Muscle of arm (tissue), 12 donors: Measurements from ENCODE around the gene PALLD. TPM values are rescaled to one million over a fixed set of nuclear protein-coding genes. Genes with fewer than 3 reads are reported as not detected.
A peak's percentile ranks its signal among the peaks of the same experiment; 100 is the strongest.

Experiments
- DNase-seq: peaks from one replicate; pipeline ENCODE4 v3.0.0-alpha.2; 2013
- polyA plus RNA-seq, 12 donors: library from polyadenylated mRNA; unstranded; fragments of 120-200 nt; gene quantifications; one replicate each; pipeline ENCODE4 v1.2.1, GENCODE V29; 2013; ENCODE audit not compliant: insufficient read length in 12 of 12

PALLD gene
- polyA plus RNA-seq, 12 donors: 114 to 205 (median 160) TPM; not detected in 1

- no peak for DNase-seq
Measured at GRCh38 chr4:168757500-168757899, 260.6 kb downstream of the PALLD start.

GRCh38 chr4:168758351-168758876 lies 261.6 kb downstream of the PALLD start:
- DNase-seq: peak; percentile 62

- DNase-seq: no peak
Measured at GRCh38 chr4:168759321-168759720, 262.5 kb downstream of the PALLD start.

- no peak for DNase-seq
Measured at GRCh38 chr4:168759959-168760527, 263.2 kb downstream of the PALLD start.

- DNase-seq: peak; percentile 72
Measured at GRCh38 chr4:168761066-168761465, 264.2 kb downstream of the PALLD start.

DNA sequence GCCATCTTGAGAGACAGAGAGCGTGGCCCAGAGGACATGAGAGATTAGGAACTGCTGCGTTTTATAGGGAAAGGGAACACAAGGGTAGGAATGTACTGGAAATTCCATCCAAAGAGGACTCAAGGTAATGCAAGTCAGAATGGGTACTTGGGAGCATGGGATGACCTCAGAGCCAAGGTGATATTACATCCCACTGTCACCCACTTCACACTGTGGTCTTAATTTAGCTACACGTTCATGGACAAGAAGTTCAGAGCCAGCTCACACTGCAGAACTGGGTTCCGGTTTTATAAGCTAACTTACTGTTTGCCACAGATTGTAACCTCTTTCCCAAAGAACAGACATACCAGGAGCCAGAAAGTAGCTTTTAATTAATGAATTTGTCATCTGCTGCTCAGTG lies 268.5 kb downstream of the PALLD start:
- no peak for DNase-seq

DNA sequence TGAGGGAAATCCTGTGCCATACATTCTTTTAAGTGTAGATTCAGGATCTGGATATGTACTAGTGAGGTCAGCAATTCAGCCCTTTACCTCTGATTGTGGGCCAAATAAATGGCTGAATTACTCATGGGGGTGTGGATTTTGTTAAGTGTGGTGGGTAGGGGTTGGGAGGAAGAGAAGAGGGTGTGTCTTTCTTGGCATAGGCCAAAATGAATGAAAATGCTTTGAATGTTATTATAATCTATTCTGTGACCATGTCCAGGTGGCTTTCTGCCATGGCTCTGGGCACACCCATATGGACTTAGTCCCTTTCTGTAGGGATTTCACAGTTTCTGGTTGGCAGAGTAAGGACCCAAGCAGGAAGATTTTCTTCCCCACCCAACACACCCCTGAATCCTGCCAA lies 268.9 kb downstream of the PALLD start:
- no peak for DNase-seq

- DNase-seq: no peak
Measured at GRCh38 chr4:168766604-168767316, 269.9 kb downstream of the PALLD start.

GRCh38 chr4:168769416-168769815 lies 272.6 kb downstream of the PALLD start:
- DNase-seq: no peak

DNA sequence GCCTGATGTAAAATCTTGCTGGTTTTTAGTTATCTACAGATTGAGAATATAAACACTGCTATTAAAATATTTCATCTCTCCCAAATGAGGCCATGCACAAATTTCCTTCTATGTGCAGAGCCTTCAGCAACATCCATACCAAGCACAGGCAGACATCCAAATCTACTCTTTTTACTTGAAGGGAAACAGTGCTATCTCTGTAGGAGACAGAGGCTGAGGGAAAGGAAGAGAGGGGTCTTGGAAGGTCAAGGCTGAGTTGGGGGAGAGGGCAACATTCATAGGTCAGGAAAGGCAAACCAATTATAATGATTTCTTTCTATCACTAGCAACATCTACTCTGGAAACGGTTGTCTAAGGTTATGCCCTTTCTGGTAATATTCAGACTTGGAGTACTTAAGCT lies 273.0 kb downstream of the PALLD start:
- DNase-seq: no peak

GRCh38 chr4:168771251-168771650 lies 274.4 kb downstream of the PALLD start:
- no peak for DNase-seq

GRCh38 chr4:168773388-168774195 lies 276.7 kb downstream of the PALLD start:
- DNase-seq: no peak

GRCh38 chr4:168776382-168776781 lies 279.5 kb downstream of the PALLD start:
- DNase-seq: no peak

- DNase-seq: no peak
Measured at GRCh38 chr4:168777277-168777965, 280.6 kb downstream of the PALLD start.

- no peak for DNase-seq
Measured at GRCh38 chr4:168781341-168781740, 284.5 kb downstream of the PALLD start.

DNA sequence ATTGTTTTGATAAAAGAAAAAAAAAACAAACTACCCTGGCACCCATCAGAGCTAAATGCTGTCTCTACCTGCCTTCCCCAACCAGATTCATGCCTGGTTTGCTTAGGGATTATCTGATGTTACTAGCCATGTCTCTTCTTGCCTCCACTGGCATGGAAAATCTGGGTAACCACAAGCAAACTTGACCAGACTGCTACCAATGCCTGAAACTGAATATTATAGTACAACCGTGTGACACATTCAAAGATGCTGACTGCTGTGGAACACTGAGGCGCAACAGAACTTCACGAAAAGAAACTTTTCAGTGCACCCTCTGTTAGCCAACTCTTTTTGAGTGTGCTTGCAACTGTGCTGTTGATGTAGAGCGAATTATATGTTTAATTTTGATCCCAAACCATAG lies 285.1 kb downstream of the PALLD start:
- DNase-seq: no peak

DNA sequence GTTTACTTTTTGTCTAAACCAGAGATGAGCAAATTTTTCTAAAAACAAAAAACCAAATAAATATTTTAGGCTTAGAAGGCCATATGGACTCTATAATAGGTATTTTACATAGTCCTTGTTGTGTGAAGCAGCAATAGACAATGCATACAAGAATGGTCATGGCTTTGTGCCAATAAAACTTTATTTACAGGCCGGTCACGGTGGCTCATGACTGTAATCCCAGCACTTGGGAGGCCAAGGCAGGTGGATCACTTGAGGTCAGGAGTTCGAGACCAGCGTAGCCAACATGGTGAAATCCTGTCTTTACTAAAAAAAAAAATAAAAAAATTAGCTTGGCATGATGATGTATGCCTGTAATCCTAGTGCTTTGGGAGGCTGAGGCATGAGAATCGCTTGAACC lies 285.6 kb downstream of the PALLD start:
- no peak for DNase-seq

DNA sequence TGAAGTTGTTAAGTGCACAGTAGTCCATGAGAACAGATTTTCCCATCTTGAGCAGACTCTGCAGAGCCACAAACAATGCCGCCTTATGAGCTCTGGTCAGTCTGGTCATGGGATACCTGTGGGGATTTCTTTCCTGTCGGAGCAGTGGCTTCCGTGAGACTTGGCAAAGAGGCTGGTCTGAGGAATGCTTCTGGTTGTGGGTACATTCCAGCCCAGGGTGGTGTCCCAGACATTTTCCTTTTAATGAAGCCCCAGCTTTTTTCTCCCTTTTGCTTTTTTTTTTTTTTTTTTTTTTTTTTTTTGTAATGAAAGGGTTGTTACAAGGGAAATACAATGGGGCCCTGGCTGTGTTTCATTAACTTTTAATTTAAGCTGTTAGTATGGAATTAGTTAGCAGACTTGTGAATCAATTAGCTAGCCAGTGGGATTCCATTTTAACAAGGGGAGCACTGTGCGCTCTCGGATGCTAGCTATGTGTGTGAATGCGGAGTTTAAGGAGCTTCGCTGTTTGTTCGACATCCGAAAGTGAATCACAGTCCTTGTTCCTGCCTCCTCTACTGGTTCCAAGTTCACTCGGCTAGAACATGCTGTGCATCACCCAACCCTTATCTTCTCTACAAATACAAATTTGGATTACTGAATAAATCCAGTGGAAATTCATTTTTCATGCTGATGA lies 288.1 kb downstream of the PALLD start:
- DNase-seq: no peak

- no peak for DNase-seq
Measured at GRCh38 chr4:168787334-168787733, 290.5 kb downstream of the PALLD start.

DNA sequence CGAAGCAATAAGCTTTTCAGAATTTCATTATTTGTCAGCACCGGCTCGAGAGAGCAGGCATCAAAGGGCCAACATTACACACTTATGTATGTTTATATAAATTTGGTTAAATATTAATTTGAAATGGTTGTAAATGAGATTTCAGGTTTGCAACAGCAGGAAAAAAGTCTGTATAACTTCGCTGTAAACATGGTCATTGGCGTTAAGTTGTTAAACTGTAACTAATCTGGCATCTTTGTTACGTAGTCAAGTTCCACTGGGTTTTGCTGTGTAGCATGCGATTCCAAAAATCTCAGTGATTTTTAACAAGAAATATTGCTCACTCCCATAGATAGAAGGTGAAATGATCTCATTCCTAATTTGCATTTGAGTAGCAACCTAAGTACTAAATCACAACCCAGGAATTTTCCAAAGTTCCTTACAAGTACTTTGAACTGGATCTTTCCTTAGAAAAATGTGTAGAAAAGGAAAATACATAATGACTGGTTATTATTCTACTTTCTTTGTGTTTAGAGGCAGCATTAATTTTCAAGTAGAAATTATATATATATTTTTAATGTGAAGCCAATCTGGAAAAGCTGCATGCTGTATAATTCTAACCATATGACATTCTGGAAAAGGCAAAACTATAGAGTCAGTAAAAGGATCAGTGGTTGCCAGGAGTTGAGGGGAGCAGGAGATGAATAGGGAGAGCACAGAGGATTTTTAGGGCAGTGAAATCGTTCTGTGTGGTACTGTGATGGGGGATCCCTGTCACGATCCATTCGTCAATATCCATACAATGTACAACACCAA lies 291.1 kb downstream of the PALLD start:
- peak; percentile 53 for DNase-seq

DNA sequence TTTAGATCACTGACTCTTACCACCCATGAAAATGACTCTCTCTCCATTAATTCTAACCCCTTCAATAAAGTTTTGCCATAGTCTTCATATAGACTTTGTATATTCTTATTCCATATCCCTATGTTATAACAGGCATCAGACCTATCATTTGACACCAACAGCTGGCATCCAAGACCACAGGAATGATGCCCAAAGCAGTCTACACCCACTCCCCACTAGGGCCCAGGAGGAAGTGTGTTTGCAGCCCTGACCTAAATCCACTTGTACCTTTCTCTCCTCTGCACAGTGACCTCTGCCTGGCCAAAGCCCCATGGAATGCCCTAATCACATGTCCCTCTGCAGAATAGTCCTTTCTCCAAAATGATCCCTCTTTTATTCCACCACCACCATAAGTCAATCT lies 294.0 kb downstream of the PALLD start:
- DNase-seq: no peak
